SK-N-SH (cell line): Measurements from ENCODE around the gene TSSK2.

ENCODE experiments used
- CTCF ChIP-seq: fragments of 200-600 bp; sonication (generic); IDR thresholded peaks from 2 replicates; pipeline ENCODE4 v1.6.1; 2017; ENCODE audit warnings: antibody characterized with exemption, mild to moderate bottlenecking, moderate library complexity
- EP300 ChIP-seq, 2 experiments: IDR thresholded peaks; 2 replicates each; pipeline versions ENCODE4 v1.4.0 to v1.6.1; 2012; ENCODE audit warnings: borderline replicate concordance in 1 of 2, low read depth in 1 of 2, low read length in 1 of 2
- POLR2AphosphoS5 ChIP-seq: IDR thresholded peaks from 2 replicates; pipeline ENCODE4 v1.6.1; 2012; ENCODE audit warnings: low read depth, low read length
- RCOR1 ChIP-seq: fragments of 150-350 bp; IDR thresholded peaks from 2 replicates; pipeline ENCODE4 v1.6.1; 2017; ENCODE audit warnings: antibody characterized with exemption, low read length
- USF1 ChIP-seq: IDR thresholded peaks from 2 replicates; pipeline ENCODE4 v1.4.0; 2012; ENCODE audit warnings: low read depth, borderline replicate concordance

GRCh38 chr22:19117111-19117512 lies 14.0 kb upstream of the TSSK2 start:
- TF ChIP-seq EP300 (IDR thresholded peaks at IDR 0.05; ENCODE audit: borderline replicate concordance in 1 of 2, low read depth in 1 of 2, low read length in 1 of 2) (no peak), CTCF (no peak), POLR2AphosphoS5 (no peak), USF1 (no peak), RCOR1 (no peak)
